ENCODE results near the gene MYD88. TPM values are rescaled to one million over a fixed set of nuclear protein-coding genes. Genes with fewer than 3 reads are reported as not detected.
A peak's percentile ranks its signal among the peaks of the same experiment; 100 is the strongest.

The MYD88 gene
- polyA plus RNA-seq, 3 donors: 286 to 427 (median 398) TPM

DNA sequence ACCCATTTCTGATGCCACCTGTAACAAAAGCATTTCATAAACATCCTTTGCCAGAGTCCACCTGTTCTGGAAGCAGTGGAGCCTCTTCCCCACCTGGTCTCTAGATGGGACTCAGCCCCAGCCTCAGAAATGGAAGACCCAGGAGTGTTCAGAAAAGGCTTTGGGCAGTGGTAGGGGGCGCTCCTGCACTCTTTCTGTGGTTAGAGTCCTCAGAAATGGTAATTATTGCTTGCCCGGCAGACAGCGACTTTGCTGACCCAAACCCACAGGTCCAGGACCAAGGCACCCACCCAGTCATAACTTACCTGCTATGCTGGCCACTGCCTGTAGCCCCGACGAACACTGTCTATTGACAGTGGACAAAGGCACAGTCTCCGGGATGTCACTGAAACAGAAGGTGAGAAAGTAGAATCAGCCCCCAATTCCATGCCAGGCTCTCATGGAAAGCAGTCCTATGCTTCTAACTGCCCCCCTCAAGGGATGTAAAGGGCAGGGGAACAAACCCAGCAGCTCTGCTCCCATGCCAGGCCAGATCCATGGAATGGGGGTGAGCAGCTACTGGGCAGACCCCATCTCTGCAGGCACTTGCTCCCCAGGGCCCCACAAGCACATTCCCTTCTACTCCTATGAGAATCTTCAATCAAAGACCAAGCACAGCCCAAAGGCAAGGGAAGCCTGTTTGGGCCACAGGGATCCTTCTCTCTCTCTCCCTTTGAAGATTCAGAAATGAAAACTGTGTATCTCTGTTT, 6.7 kb upstream of the MYD88 start:
- peaks cover 76% of the 10 kb centered on the region for H3K79me2 ChIP-seq (ENCODE audit: insufficient read depth, low read length)
- peak overlapping the region in 1 of 2 donors; percentile 62 for H3K27ac ChIP-seq (ENCODE audit: low read depth in 1 of 2, low read length in 2 of 2)
- H3K4me1 Mint-ChIP-seq: peaks cover 46% of the 10 kb centered on the region
- no peak overlapping the region for H2AFZ ChIP-seq (ENCODE audit: insufficient read depth, low read depth, low read length, poor library complexity, severe bottlenecking)
- H3K9me3 Mint-ChIP-seq: no peaks in the 10 kb centered on the region
- 60% methylated on average over 2 of the region's 6 CpGs for WGBS (ENCODE audit: insufficient coverage)
- intact Hi-C loops (cut with micrococcal nuclease): loop anchor here in 1 of 2 donors (10.0 kb wide), 2 partner anchors 93 to 213 kb away; partner anchors contain the start of gene XYLB
- DNase-seq: peak; percentile 24 to 51 (median 48)
- H3K4me3 ChIP-seq (replicated peaks in 1 of 3; ENCODE audit: low read depth in 2 of 3, low read length in 3 of 3): no peak overlapping the region
- TF ChIP-seq, protein P1, sequence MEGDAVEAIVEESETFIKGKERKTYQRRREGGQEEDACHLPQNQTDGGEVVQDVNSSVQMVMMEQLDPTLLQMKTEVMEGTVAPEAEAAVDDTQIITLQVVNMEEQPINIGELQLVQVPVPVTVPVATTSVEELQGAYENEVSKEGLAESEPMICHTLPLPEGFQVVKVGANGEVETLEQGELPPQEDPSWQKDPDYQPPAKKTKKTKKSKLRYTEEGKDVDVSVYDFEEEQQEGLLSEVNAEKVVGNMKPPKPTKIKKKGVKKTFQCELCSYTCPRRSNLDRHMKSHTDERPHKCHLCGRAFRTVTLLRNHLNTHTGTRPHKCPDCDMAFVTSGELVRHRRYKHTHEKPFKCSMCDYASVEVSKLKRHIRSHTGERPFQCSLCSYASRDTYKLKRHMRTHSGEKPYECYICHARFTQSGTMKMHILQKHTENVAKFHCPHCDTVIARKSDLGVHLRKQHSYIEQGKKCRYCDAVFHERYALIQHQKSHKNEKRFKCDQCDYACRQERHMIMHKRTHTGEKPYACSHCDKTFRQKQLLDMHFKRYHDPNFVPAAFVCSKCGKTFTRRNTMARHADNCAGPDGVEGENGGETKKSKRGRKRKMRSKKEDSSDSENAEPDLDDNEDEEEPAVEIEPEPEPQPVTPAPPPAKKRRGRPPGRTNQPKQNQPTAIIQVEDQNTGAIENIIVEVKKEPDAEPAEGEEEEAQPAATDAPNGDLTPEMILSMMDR (IDR thresholded peaks at IDR 0.05): peak; percentile 66
- H3K9ac ChIP-seq (ENCODE audit: insufficient read depth, low read length, poor library complexity, severe bottlenecking): no peak overlapping the region
- peaks cover 78 to 85% of the 10 kb centered on the region in 2 donors for H3K36me3 ChIP-seq (replicated peaks in 1 of 2; ENCODE audit: control insufficient read depth in 1 of 2, insufficient read depth in 2 of 2, low read length in 2 of 2)
- peak overlapping the region; percentile 20 to 80 (median 51) for H3K27ac Mint-ChIP-seq
- no peak overlapping the region for H3K4me2 ChIP-seq (replicated peaks; ENCODE audit: extremely low read depth, low read length, poor library complexity, severe bottlenecking)
- H3K4me1 ChIP-seq (ENCODE audit: control insufficient read depth in 1 of 2, insufficient read depth in 2 of 2, low read length in 2 of 2): peaks cover 13 to 19% of the 10 kb centered on the region in 2 donors
- H3K27me3 ChIP-seq (ENCODE audit: control insufficient read depth in 2 of 2, insufficient read depth in 2 of 2, low read length in 2 of 2): no peaks in the 10 kb centered on the region
- H3K27me3 Mint-ChIP-seq (ENCODE audit: low read depth in 3 of 3): no peaks in the 10 kb centered on the region
- H3K36me3 Mint-ChIP-seq: peaks cover 79 to 83% of the 10 kb centered on the region in 2 donors
- H4K20me1 ChIP-seq (ENCODE audit: insufficient read depth, low read length): peaks cover 90% of the 10 kb centered on the region
- H3K9me3 ChIP-seq (replicated peaks in 1 of 2; ENCODE audit: control insufficient read depth in 1 of 2, insufficient read depth in 1 of 2, low read length in 2 of 2): no peaks in the 10 kb centered on the region
- peak overlapping the region in 1 of 2 donors; percentile 9 for H3K4me3 Mint-ChIP-seq

- Histone ChIP-seq H3K4me3 (replicated peaks in 1 of 3; ENCODE audit: low read depth in 2 of 3, low read length in 3 of 3) (no peak overlapping the region), H3K4me1 (ENCODE audit: control insufficient read depth in 1 of 2, insufficient read depth in 2 of 2, low read length in 2 of 2) (peaks cover 22 to 28% of the 10 kb centered on the region in 2 donors), H3K27me3 (ENCODE audit: control insufficient read depth in 2 of 2, insufficient read depth in 2 of 2, low read length in 2 of 2) (no peaks in the 10 kb centered on the region), H3K9me3 (replicated peaks in 1 of 2; ENCODE audit: control insufficient read depth in 1 of 2, insufficient read depth in 1 of 2, low read length in 2 of 2) (no peaks in the 10 kb centered on the region), H3K36me3 (replicated peaks in 1 of 2; ENCODE audit: control insufficient read depth in 1 of 2, insufficient read depth in 2 of 2, low read length in 2 of 2) (peaks cover 64 to 71% of the 10 kb centered on the region in 2 donors), H3K4me2 (replicated peaks; ENCODE audit: extremely low read depth, low read length, poor library complexity, severe bottlenecking) (no peak overlapping the region), H3K27ac (ENCODE audit: low read depth in 1 of 2, low read length in 2 of 2) (peak overlapping the region in 1 of 2 donors; percentile 62), H3K9ac (ENCODE audit: insufficient read depth, low read length, poor library complexity, severe bottlenecking) (no peak overlapping the region), H2AFZ (ENCODE audit: insufficient read depth, low read depth, low read length, poor library complexity, severe bottlenecking) (no peak overlapping the region), H3K79me2 (ENCODE audit: insufficient read depth, low read length) (peaks cover 84% of the 10 kb centered on the region), H4K20me1 (ENCODE audit: insufficient read depth, low read length) (peaks cover 76% of the 10 kb centered on the region)
- H3K4me3 Mint-ChIP-seq: no peak overlapping the region
- H3K9me3 Mint-ChIP-seq: no peaks in the 10 kb centered on the region
- 100% methylated on average over 2 of the region's 3 CpGs for WGBS (ENCODE audit: insufficient coverage)
- H3K4me1 Mint-ChIP-seq: peaks cover 50% of the 10 kb centered on the region
- TF ChIP-seq, protein P1 (IDR thresholded peaks at IDR 0.05): no peak
- peaks cover 67 to 70% of the 10 kb centered on the region in 2 donors for H3K36me3 Mint-ChIP-seq
- peak overlapping the region in 3 of 7 donors; percentile 2 to 63 (median 31) for H3K27ac Mint-ChIP-seq
- intact Hi-C loops (cut with micrococcal nuclease): loop anchor here in 1 of 2 donors (10.0 kb wide), 2 partner anchors 92 to 212 kb away; partner anchors contain the start of gene XYLB
- DNase-seq: no peak
- H3K27me3 Mint-ChIP-seq (ENCODE audit: low read depth in 3 of 3): no peaks in the 10 kb centered on the region
Observed at GRCh38 chr3:38133209-38133556, 5.3 kb upstream of the MYD88 start.

Data from CD14-positive monocyte (primary cell).